ENCODE results near the gene TECPR2.
"Not testable (repeated sequence)": the region's sequence is repeated elsewhere in the genome, so short reads cannot be mapped to it uniquely, and the experiment has no call there.

TECPR2 gene

DNA sequence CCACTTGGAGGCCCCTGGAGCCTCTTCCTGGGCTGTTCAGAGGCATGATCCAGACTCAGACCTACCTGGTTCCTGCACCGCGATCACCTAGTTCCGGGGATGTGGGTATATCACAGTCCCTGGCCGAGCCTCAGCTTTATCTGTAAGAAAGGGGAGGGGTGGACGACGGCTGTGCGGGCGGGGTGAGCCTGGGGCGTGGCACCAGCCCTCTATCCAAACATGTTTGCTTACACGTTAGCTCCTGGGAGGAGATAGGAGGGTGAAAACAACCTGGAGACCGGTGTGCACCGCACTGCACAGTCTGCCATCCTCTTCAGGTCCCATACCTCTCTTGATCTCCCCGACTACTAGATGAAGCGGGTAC lies 145.7 kb downstream of the TECPR2 start:
- no peak for DNase-seq (ENCODE audit: low read depth in 2 of 3, low spot score in 2 of 3)

DNA sequence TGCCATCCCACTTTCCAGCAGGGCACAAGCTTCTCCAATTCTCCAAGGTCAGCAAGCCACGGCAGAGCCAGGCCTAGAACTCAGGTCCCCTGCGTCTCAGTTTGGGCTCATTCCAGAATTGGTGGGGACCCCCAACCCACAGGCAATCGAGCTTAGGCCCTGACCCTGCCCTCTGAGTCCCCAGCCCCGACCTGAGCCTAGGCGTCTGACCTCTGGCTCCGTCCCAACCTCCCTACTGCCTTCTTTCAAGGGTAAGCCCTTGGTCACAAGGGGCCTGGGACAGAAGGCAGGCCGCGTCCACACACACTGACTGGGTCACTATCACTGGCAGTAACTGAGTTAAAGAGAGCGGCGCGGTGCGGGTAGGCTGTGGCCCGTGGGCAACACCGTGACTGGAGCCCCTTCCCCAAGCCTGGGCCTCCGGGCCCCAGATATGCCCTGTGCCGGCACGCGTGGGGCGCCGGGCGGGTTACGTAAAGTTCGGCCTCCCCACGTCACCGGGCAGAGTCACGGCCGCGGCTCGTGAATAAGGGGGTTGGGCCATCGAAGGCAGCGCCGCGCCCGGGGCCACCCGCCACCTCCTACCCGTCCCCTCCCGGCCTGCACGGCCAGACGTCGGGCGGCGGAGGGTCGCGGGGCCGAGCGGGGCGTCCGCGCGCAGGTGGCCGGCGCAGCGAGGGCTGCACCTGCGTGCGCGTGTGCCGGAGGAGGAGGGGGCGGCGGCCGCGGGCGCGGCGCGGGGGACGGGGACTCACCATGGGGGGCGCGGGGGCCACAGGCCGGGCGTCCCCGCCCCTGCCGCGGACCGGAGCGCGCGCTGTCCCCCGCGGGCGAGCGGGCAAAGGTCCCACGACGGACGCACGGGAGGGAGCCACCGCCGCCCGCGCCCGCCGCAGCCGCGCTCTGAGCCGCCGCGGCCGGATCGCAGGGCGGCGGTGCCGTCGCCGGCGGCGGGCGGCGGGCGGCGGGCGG lies 146.3 kb downstream of the TECPR2 start:
- no peak for DNase-seq (ENCODE audit: low read depth in 2 of 3, low spot score in 2 of 3)

DNA sequence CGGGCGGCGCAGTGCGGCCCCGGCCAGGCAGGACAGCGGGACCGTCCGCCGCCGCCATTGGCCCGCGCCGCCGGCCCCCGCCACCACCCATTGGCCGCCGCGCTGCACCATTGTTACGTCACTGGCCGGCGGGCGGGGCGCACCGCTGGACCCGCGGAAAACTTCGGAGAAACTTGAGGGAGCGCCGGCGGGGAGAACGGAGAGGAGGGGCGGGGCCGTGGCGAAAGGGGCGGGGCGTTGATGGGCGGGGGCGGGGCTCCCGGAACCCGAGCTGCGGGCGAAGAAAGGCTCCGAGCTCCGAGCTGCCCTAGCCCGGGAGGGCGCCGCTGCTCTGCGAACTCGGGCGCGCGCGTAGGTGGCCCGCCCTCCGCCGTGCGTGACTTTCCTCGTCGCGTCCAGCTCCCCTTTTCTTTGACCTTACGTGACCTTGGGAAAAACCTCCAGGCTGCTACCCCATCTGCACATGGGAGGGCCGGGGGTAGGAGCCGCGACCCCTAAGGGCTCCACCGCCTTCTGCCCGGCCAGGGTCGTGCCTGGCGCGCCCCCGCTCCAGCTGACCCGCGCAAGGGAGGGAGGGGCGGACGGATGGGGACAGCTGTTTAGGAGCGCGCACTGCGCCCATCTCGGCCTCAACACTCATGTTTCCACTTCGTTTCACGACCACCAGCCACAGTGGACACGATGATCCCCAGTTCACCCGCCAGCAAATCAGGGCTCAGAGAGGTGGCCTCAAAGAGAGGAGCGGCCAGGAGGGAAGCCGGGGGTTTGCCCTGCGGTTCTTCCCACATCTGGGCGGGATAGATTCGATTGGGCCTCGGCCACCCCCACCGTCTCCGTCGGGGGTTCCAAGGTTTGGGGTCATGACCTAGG lies 147.2 kb downstream of the TECPR2 start, which contains the start of gene ANKRD9:
TSS of gene ANKRD9 (minus strand) at position 31 of the 870 bp plus-strand sequence. CDS start 1,887 bp downstream, outside the sequence.
- peak; percentile 85 to 89 (median 86) for DNase-seq (ENCODE audit: low read depth in 2 of 3, low spot score in 2 of 3)

DNA sequence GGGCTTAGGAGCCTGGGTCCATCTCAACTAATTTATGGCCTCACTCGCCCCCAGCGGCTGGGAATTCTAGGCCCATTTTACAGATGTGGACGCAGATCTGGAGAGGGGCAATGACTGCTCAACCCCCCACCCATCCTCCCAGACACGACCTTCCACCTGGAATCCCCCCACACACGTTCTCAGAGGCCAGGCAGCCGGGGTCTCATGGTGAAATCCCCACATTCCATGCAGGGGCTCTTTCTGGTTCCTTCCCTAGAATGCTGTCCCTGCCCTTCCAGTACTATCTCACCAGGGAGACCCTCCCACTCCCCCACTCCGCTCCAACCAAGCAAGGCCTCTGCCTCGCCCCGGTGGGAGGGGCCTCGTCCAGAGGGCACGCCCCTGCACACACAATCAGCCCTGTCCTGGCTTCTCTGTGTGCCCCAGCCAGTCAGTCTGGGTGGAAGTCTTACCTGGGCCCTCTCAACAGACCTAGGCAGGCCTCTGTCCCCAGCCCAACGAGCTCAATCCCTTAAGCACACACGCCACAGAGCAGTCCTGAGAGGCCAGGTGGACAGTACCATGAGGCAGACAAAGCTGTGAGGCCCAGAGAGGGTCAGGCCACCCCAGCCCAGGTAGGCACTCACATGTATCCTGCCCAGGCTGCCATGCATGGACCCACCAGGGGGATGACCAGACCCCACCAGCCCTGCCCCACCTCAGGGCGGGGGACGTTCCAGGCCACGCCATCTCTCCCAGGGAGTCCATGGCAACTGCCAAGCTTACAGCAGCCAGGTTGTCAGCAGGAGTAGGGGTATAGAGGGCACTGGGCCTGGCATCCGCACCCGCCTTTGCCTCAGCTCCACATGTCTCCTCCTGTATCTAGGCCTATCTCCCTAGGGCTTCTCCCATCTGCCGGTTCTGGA lies 148.1 kb downstream of the TECPR2 start:
- DNase-seq (ENCODE audit: low read depth in 2 of 3, low spot score in 2 of 3) = no peak

DNA sequence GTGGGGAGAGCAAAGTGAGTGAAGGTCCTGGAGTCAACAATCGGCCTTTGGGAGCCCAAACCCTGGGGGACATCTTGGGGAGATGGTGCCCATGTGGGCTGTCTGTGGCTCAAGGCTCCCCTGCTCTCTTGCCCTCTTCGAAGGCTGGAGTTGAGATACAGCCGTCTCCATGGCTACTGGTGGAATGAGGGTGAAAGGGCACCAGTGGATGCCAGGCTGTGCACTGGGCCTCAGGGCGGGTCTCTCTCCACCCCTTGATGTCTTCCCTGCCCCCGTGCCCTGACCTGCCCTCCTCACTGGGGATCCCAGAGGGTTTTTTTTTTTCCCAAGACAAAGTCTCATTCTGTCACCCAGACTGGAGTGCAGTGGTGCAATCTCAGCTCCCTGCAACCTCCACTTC lies 148.8 kb downstream of the TECPR2 start:
- no peak for DNase-seq (ENCODE audit: low read depth in 2 of 3, low spot score in 2 of 3)

DNA sequence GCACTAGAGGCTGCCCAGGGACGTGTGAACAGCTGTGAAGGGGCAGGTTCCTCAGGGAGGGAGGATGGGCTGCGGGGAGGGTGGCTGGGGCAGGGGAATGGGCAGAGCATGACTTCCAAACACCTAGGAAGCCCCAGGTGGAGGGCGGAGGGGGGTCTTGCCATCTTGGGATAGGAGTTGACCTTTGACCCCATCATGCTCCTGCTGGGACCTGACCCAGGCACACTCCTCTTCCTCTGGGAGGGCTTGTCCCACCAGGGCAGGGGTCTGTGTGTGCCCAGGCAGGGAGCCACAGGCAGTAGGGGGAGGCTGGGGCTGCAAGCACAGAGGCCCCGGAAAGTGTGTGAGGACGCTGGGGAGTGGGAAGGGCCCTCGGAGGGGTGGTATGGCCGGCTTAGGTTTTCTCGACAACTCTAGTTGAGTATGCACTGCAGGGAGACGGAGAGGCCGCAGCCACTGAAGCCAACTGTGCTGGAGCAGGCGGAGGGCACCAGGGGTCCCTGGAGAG lies 150.1 kb downstream of the TECPR2 start:
- DNase-seq (ENCODE audit: low read depth in 2 of 3, low spot score in 2 of 3) = no peak

DNA sequence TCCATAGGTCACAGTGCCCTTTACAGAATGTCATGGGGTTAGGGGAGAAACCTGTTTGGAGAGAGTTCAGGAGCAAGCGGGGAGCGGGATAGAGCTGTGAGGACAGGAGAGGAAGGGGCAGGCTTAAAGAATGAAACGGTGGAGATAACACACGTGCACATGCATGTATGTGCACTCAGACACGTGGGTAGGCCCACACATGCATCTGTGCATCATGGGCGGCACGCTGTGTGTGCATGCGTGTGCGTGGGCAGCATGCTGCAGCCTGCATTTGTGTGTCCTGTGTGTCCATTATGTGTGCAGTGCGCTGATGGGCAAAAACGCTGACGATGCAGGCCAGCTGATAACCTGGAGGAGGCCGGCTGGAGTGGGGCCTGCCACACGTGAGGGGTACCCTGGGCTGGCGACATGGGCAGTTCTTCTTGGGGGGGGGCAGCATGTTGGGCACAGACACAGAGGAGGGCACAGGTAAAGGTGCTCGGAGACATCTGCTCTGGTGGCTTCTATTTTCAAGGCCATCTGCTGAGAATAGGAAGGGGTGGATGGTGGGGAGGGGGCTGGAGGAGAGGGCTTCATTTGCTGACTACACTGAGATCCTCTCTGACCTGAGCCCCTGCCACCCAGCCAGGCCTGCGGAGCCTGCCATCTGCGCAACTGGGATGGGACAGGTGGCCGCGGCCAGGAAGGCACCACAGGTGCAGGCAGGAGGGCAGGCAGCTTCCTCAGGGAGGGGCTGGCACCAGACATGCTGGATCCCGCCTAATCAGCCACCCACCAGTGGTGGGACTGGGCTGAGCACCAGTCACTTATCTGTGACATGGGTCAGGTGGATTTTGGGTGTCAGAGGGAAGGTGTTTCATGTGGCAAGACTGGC lies 151.4 kb downstream of the TECPR2 start:
- DNase-seq (ENCODE audit: low read depth in 2 of 3, low spot score in 2 of 3) = no peak

DNA sequence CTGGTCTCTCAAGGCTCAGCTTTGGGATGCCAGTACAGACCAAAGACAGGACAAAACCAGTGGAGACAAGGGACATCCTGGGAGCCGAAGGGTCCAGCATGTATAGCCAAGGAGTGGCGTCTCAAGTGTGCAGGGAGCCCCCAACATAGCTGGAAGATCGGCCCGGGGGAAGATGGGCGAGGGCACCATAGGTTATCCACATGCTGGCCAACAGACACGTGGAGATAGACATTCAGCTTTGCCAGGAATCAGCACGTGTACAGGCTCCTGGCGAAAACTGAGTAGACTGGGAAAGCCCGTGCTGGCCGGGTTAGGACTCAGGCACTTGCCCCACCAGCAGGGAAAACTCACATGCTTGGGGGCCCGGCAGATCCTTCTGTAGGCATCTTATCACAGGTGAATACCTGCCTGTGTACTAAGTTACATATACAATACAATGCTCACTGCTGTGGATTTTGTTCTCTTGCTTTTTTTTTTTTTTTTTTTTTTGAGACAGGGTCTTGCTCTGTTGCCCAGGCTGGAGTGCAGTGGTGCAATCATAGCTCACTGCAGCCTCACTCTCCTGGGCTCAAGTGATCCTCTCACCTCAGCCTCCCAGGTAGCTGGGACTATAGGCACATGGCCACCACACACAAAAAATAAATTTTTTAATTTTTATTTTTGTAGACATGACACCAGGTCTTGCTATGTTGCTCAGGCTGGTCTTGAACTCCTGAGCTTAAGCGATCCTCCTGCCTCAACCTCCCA lies 152.4 kb downstream of the TECPR2 start:
- no peak for DNase-seq (ENCODE audit: low read depth in 2 of 3, low spot score in 2 of 3)

DNA sequence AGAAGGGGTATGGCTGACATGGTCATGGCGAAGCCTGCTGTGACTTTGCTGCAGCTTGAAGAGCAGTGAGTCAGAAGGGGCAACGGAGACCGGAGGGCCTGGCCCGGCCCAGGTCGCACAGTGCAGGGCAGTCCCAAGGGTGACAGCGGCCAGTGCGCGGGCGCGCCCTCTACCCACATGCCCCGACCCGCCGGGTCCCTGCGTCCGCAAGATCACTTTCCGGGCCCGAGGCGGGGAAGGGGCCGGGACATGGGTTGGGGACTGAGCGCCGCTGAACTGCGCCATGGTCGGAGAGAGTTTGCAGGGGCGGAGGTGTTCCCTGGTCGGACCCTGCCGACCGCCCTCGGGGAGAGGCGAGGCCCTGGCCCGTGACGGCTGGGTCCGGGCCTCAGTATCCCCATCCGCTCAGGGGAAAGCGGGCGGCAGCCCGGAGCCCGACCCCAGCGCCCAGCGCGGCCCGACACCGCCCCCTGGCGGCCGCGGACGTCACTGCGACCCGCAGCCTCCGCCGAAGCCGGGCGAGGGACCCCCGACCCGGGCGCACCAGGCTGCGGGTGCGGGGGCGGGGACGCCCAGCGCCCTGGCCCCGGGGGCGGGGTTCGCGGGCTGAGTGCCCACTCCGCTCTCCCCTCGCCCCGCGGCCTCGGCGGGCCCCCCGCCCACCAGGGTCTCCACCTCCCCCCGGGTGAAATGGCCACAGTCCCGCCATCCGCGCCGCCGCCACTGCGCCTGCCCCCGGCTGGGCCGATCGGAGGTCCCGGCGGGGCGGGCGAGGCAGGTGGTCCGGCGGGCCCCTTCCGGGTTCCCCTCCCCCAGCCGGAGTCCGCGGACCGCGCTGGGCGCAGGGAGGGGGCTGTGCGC lies 154.0 kb downstream of the TECPR2 start:
- DNase-seq (ENCODE audit: low read depth in 2 of 3, low spot score in 2 of 3) = peak; percentile 28 to 61 (median 53)

DNA sequence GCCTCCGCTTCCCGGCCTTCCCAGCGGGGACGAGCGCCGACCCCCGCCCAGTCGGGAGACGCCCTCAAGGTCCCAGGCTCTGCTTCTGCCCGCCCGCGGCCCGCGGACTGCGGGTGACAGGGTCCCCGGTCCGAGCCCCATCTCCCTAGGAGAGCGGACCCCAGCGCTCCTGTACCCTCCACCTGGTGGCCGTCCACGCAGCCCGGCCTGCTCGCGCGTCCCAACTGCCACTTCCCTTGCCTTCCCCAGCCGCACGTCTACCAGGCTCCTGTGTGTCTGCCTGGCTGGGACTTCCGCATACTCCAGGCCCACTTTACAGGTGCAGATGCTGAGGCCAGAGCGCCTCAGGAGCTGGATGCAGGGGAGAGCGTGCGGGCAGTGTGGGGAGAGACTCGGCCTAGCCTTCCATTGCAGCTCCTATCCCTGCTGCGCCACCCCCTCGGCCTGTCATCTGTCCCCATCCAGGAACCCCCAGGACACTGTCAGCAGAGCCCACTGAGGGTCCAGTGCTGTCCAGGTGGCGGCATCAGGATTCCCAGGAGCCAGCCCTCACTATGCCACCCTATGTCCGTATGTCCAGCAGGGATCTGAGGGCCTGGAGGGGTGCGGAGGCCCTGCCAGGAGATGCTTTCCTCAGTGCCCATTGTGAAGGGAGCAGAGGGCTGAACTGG lies 154.8 kb downstream of the TECPR2 start:
- no peak for DNase-seq (ENCODE audit: low read depth in 2 of 3, low spot score in 2 of 3)

DNA sequence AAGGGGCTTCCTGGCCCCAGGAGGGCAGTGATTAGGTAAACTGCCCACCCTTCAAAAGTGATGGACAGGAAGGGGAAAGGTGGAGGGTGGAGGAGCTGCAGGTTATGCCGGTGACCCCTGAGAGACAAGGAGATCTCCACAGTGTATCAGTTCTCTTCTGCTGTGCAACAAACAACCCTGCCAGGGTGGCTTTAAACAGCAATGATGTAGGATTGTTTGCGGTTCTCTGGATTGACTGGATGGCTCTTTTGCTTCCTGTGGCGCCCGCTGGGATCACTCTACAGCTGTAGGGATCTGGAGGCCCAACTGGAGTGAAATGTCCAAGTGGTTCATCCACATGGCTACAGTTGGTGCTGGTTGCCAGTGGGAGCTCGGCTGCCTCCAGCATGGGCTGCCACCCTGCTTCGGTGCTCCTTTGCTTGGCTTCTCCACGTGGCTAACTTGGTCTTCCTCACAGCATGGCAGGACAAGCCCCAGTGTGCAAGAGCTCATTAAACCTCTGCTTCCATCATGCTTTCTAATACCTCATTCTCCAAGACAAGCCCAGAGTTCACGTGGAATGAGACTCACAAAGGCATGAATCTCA lies 155.4 kb downstream of the TECPR2 start:
- no peak for DNase-seq (ENCODE audit: low read depth in 2 of 3, low spot score in 2 of 3)

DNA sequence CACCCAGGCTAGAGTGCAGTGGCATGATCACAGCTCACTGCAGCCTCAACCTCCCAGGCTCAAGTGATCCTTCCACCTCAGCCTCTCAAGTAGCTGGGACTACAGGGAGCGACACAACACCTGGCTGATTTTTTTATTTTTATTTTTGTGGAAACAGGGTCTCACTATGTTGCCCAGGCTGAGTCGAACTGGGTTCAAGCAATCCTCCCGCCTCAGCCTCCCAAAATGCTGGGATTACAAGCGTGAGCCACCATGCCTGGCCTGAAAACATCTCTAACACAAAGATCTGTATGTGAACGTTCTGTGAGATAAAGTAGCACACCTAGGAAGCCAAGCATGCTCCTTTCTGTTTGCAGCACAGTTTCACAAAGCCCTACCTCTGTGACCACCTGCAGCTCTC lies 157.0 kb downstream of the TECPR2 start:
- not testable (repeated sequence) for DNase-seq (ENCODE audit: low read depth in 2 of 3, low spot score in 2 of 3)

DNA sequence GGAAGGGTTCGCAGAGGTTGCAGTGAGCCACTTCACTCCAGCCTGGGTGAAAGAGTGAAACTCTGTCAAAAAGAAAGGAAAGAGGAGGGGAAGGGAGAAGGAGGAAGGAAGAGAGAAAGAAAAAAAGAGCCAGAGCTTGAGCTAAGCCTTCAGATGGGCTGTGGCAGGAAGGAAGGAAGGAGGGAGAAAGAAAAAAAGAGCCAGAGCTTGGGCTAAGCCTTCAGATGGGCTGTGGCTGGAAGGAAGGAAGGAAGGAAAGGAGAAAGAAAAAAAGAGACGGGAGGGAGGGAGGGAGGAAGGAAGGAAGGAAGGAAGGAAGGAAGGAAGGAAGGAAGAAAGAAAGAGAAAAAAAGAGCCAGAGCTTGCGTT lies 160.4 kb downstream of the TECPR2 start:
- no peak for DNase-seq (ENCODE audit: low read depth in 2 of 3, low spot score in 2 of 3)

DNA sequence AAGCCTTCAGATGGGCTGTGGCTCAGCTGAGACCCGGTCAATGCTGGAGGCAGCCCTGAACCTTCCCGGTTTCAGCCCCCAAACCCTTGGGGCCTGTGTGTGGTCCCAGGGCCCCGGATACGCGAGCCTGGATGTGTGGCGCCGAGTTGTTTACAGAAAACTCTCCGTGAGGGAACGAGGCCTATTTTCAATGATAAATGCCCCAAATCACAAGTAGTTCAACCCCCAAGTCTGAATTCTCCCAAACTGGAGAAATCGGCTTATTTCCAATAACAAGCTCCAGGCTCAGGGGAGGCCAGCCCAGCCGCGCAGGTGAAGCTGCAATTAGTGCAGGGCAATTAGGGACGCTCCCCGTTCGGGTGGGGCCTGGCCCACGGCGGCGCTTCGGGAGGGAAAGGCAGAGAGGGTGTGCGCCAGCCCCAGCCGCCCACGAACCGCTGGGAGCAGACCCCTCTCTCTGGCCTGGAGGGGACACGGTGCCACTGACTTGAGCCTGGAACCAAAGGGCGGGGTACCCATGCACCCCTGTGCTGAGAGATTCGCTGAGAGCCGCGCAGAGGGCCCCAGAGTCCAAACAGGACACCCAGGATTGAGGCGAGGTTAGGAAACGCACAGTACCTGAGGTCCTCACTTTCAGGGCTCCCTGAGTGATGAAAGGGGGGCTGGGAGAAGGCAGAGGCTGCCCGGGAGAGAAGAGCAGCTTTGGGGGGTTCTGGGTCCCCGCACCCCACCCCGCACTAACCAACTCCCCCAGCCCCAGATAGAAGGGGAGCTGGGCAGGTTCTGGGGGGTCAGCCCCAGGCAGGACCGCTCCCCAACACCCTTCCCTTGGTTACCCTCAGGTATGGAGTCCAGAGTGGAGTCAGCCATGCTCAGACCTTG lies 161.1 kb downstream of the TECPR2 start:
- no peak for DNase-seq (ENCODE audit: low read depth in 2 of 3, low spot score in 2 of 3)

DNA sequence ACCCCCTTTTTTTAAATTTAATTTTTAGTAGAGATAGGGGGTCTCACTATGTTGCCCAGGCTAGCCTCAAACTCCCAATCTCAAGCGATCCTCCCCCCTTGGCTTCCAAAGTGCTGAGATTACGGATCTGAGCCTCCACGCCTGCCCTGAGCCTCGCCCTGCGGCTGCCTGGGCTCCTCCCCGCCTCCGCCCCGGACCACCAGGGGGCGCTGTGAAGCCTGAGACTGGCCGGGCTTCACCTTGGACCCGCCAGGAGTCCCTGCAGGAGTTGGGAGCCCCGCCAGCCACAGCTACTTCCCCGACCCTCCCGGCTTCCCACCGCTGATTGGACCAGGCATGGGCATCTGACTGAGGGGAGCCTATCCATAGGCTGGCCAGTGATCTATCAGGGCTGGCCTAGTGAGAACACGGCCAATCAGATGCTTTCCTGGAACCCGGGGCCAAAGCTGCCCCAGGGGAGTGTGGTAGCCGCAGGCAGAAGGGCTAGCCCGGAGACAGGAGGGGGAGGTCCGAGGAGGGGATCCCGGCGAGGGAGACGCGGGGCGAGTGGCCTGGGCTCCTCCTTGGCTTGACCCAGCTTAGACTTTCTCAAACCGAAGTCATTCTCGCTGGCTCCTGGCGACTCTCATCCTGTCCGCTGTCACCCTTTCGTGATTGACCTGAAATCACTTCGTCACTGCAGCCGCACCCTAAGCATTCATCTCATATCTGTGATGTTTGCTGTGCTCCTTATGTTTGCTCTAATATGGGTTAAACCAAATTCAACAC lies 161.9 kb downstream of the TECPR2 start:
- peak; percentile 93 to 99 (median 99) for DNase-seq (ENCODE audit: low read depth in 2 of 3, low spot score in 2 of 3)

Measured in activated CD8-positive, alpha-beta memory T cell treated with anti-CD3 and anti-CD28 coated beads for 48 hours (primary cell).